Raji (cell line): Measurements from ENCODE around the gene NCAM1.
A peak's percentile ranks its signal among the peaks of the same experiment; 100 is the strongest.

ENCODE experiments used
- POLR2A ChIP-seq: IDR thresholded peaks from 2 replicates; pipeline ENCODE4 v1.6.1; 2011; ENCODE audit warnings: low read depth, low read length, control low read depth; ENCODE audit not compliant: insufficient read depth

Gene NCAM1

GRCh38 chr11:113305440-113306336, 344.5 kb downstream of the NCAM1 start:
- no peak for TF ChIP-seq POLR2A

- no peak for TF ChIP-seq POLR2A
Observed at GRCh38 chr11:113308601-113309000, 347.4 kb downstream of the NCAM1 start.

GRCh38 chr11:113311536-113311935, 350.3 kb downstream of the NCAM1 start:
- TF ChIP-seq POLR2A: no peak

GRCh38 chr11:113313601-113314000, 352.4 kb downstream of the NCAM1 start:
- no peak for TF ChIP-seq POLR2A

- TF ChIP-seq POLR2A: no peak
Observed at GRCh38 chr11:113314065-113314388, 352.8 kb downstream of the NCAM1 start.

GRCh38 chr11:113314389-113315301, 353.4 kb downstream of the NCAM1 start, which contains the start of gene TTC12:
Gene TTC12 (plus strand): TSS chr11:113314583. CDS start chr11:113316258, 1,675 bp downstream.
- TF ChIP-seq POLR2A: peak; percentile 56

- no peak for TF ChIP-seq POLR2A
Observed at GRCh38 chr11:113315811-113316210, 354.6 kb downstream of the NCAM1 start.

- no peak for TF ChIP-seq POLR2A
Observed at GRCh38 chr11:113316256-113316655, 355.0 kb downstream of the NCAM1 start.

GRCh38 chr11:113317339-113317738, 356.1 kb downstream of the NCAM1 start:
- TF ChIP-seq POLR2A: no peak

GRCh38 chr11:113319085-113319484, 357.9 kb downstream of the NCAM1 start:
- no peak for TF ChIP-seq POLR2A

- no peak for TF ChIP-seq POLR2A
Observed at GRCh38 chr11:113322158-113322557, 360.9 kb downstream of the NCAM1 start.

- no peak for TF ChIP-seq POLR2A
Observed at GRCh38 chr11:113324250-113324649, 363.0 kb downstream of the NCAM1 start.
